ENCODE measurements around the gene RUNX1.

The RUNX1 gene

GRCh38 chr21:35081861-35082260 lies 32.8 kb upstream of the RUNX1 start:
- Histone ChIP-seq H3K36me3 (ENCODE audit: control insufficient read depth, insufficient read depth, low read length) (no peaks in the 10 kb centered on the region), H3K4me3 (replicated peaks; ENCODE audit: low read depth, low read length) (no peak overlapping the region), H3K27me3 (replicated peaks; ENCODE audit: control insufficient read depth, insufficient read depth, low read length) (no peaks in the 10 kb centered on the region; the same call in 1 of the 2 replicates)
- TF ChIP-seq CTCF (IDR thresholded peaks at IDR 0.05; ENCODE audit: insufficient read depth, low read length, poor library complexity, severe bottlenecking): no peak
- DNase-seq (ENCODE audit: extremely low read depth, insufficient read length): no peak

- no peak for TF ChIP-seq CTCF (IDR thresholded peaks at IDR 0.05; ENCODE audit: insufficient read depth, low read length, poor library complexity, severe bottlenecking)
- no peak overlapping the region for H3K4me3 ChIP-seq (replicated peaks; ENCODE audit: low read depth, low read length)
- no peaks in the 10 kb centered on the region for H3K36me3 ChIP-seq (ENCODE audit: control insufficient read depth, insufficient read depth, low read length)
- peaks cover 1% of the 10 kb centered on the region; the same call in 1 of the 2 replicates for H3K27me3 ChIP-seq (replicated peaks; ENCODE audit: control insufficient read depth, insufficient read depth, low read length)
- no peak for DNase-seq (ENCODE audit: extremely low read depth, insufficient read length)
These were observed 30.1 kb upstream of the RUNX1 start for GRCh38 chr21:35079181-35079580.

- no peak for DNase-seq (ENCODE audit: extremely low read depth, insufficient read length)
- H3K4me3 ChIP-seq (replicated peaks; ENCODE audit: low read depth, low read length): no peak overlapping the region
- H3K27me3 ChIP-seq (replicated peaks; ENCODE audit: control insufficient read depth, insufficient read depth, low read length): peaks cover 1% of the 10 kb centered on the region; the same call in 1 of the 2 replicates
- no peaks in the 10 kb centered on the region for H3K36me3 ChIP-seq (ENCODE audit: control insufficient read depth, insufficient read depth, low read length)
- TF ChIP-seq CTCF (IDR thresholded peaks at IDR 0.05; ENCODE audit: insufficient read depth, low read length, poor library complexity, severe bottlenecking): no peak
These were observed 28.9 kb upstream of the RUNX1 start for GRCh38 chr21:35077975-35078374.

- TF ChIP-seq CTCF (IDR thresholded peaks at IDR 0.05; ENCODE audit: insufficient read depth, low read length, poor library complexity, severe bottlenecking): no peak
- no peaks in the 10 kb centered on the region for H3K36me3 ChIP-seq (ENCODE audit: control insufficient read depth, insufficient read depth, low read length)
- H3K4me3 ChIP-seq (replicated peaks; ENCODE audit: low read depth, low read length): no peak overlapping the region
- no peak for DNase-seq (ENCODE audit: extremely low read depth, insufficient read length)
- H3K27me3 ChIP-seq (replicated peaks; ENCODE audit: control insufficient read depth, insufficient read depth, low read length): peaks cover 1% of the 10 kb centered on the region; the same call in 1 of the 2 replicates
These were observed 28.4 kb upstream of the RUNX1 start for GRCh38 chr21:35077466-35077865.

GRCh38 chr21:35075546-35075945 lies 26.4 kb upstream of the RUNX1 start:
- no peak for TF ChIP-seq CTCF (IDR thresholded peaks at IDR 0.05; ENCODE audit: insufficient read depth, low read length, poor library complexity, severe bottlenecking)

GRCh38 chr21:35072960-35073359 lies 23.9 kb upstream of the RUNX1 start:
- no peak overlapping the region for H3K4me3 ChIP-seq (replicated peaks; ENCODE audit: low read depth, low read length)
- H3K27me3 ChIP-seq (replicated peaks; ENCODE audit: control insufficient read depth, insufficient read depth, low read length): peaks cover 1% of the 10 kb centered on the region; the same call in 1 of the 2 replicates
- no peak for DNase-seq (ENCODE audit: extremely low read depth, insufficient read length)
- TF ChIP-seq CTCF (IDR thresholded peaks at IDR 0.05; ENCODE audit: insufficient read depth, low read length, poor library complexity, severe bottlenecking): no peak
- H3K36me3 ChIP-seq (ENCODE audit: control insufficient read depth, insufficient read depth, low read length): no peaks in the 10 kb centered on the region

More at GRCh38 chr21:35075546-35075945, 26.4 kb upstream of the RUNX1 start:
- no peak for DNase-seq (ENCODE audit: extremely low read depth, insufficient read length)
- Histone ChIP-seq H3K4me3 (replicated peaks; ENCODE audit: low read depth, low read length) (no peak overlapping the region), H3K36me3 (ENCODE audit: control insufficient read depth, insufficient read depth, low read length) (no peaks in the 10 kb centered on the region), H3K27me3 (replicated peaks; ENCODE audit: control insufficient read depth, insufficient read depth, low read length) (peaks cover 1% of the 10 kb centered on the region; the same call in 1 of the 2 replicates)
